GM18502 (cell line): ENCODE data around the gene KIRREL1.

Source experiments
- ATAC-seq: cut with Tn5 transposase; IDR thresholded peaks from one replicate; pipeline ENCODE4 v1.9.1; 2021; ENCODE audit warnings: mild to moderate bottlenecking; ENCODE audit not compliant: unreplicated experiment, poor library complexity

KIRREL1 gene

GRCh38 chr1:157971769-157972168, 21.7 kb upstream of the KIRREL1 start:
- no peak for ATAC-seq

- ATAC-seq = no peak
Observed at GRCh38 chr1:157975228-157975950, 18.1 kb upstream of the KIRREL1 start.

GRCh38 chr1:157976888-157977287, 16.6 kb upstream of the KIRREL1 start:
- no peak for ATAC-seq

GRCh38 chr1:157978586-157979403, 14.7 kb upstream of the KIRREL1 start:
- ATAC-seq = no peak

- no peak for ATAC-seq
Observed at GRCh38 chr1:157982136-157982535, 11.3 kb upstream of the KIRREL1 start.

- no peak for ATAC-seq
Observed at GRCh38 chr1:157983787-157984186, 9.7 kb upstream of the KIRREL1 start.

- no peak for ATAC-seq
Observed at GRCh38 chr1:157984469-157984868, 9.0 kb upstream of the KIRREL1 start.

- no peak for ATAC-seq
Observed at GRCh38 chr1:157985473-157985872, 8.0 kb upstream of the KIRREL1 start.

- ATAC-seq = no peak
Observed at GRCh38 chr1:157988002-157988401, 5.4 kb upstream of the KIRREL1 start.

GRCh38 chr1:157992031-157992832, 1.2 kb upstream of the KIRREL1 start:
- no peak for ATAC-seq

GRCh38 chr1:157992833-157993146, 655 bp upstream of the KIRREL1 start:
- no peak for ATAC-seq

- no peak for ATAC-seq
Observed at GRCh38 chr1:157993918-157994605, 617 bp downstream of the KIRREL1 start.

GRCh38 chr1:157994704-157995582, 1.5 kb downstream of the KIRREL1 start:
- no peak for ATAC-seq

- no peak for ATAC-seq
Observed at GRCh38 chr1:157995583-157996169, 2.2 kb downstream of the KIRREL1 start.

GRCh38 chr1:157996433-157996832, 3.0 kb downstream of the KIRREL1 start:
- ATAC-seq = no peak

- no peak for ATAC-seq
Observed at GRCh38 chr1:158000507-158000906, 7.1 kb downstream of the KIRREL1 start.

- ATAC-seq = no peak
Observed at GRCh38 chr1:158002022-158002630, 8.7 kb downstream of the KIRREL1 start.

GRCh38 chr1:158002631-158003405, 9.4 kb downstream of the KIRREL1 start:
- no peak for ATAC-seq
